Mucosa of stomach (tissue), 1 donor: ENCODE data around the gene HDGF.

Source experiments
- H3K27me3 ChIP-seq: one replicate; pipeline ENCODE4 v1.7.0; 2013; ENCODE audit warnings: mild to moderate bottlenecking, low read length; ENCODE audit not compliant: control insufficient read depth, insufficient read depth
- H3K36me3 ChIP-seq: one replicate; pipeline ENCODE4 v1.7.0; 2013; ENCODE audit warnings: low read length; ENCODE audit not compliant: control insufficient read depth, insufficient read depth
- H3K4me1 ChIP-seq: one replicate; pipeline ENCODE4 v1.7.0; 2013; ENCODE audit warnings: mild to moderate bottlenecking, low read length; ENCODE audit not compliant: control insufficient read depth, insufficient read depth
- H3K4me3 ChIP-seq: one replicate; pipeline ENCODE4 v1.7.0; 2013; ENCODE audit warnings: low read length
- H3K9ac ChIP-seq: one replicate; pipeline ENCODE4 v1.7.0; 2013; ENCODE audit warnings: mild to moderate bottlenecking, low read length, moderate library complexity
- H3K9me3 ChIP-seq: one replicate; pipeline ENCODE4 v1.7.0; 2013; ENCODE audit warnings: mild to moderate bottlenecking, low read length, moderate library complexity; ENCODE audit not compliant: control insufficient read depth
- donor health status: Pancreatic carcinoma.

Gene HDGF

DNA sequence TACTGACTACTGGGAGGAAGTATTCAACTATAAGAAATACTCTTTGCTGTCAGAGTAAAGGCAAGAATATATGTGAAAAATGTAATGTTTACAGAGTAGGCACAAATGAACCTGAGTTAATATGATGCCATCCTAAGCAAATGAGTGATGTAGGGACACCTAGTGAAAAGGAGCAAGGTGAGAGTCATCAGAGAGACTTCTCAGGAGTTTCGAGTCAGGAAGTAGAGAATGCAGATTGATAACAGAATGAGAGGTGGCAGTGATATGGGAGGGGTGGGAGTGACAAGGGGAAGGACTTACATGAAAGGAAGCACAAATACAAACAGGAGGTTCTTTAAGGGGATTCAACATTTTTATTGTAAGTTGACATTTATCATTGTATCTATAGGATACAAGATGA, 26.1 kb upstream of the HDGF start:
- H3K9ac ChIP-seq: no peak overlapping the region
- H3K9me3 ChIP-seq: no peaks in the 10 kb centered on the region
- no peak overlapping the region for H3K4me3 ChIP-seq
- no peaks in the 10 kb centered on the region for H3K27me3 ChIP-seq
- H3K4me1 ChIP-seq: peaks cover 5% of the 10 kb centered on the region
- H3K36me3 ChIP-seq: no peaks in the 10 kb centered on the region

DNA sequence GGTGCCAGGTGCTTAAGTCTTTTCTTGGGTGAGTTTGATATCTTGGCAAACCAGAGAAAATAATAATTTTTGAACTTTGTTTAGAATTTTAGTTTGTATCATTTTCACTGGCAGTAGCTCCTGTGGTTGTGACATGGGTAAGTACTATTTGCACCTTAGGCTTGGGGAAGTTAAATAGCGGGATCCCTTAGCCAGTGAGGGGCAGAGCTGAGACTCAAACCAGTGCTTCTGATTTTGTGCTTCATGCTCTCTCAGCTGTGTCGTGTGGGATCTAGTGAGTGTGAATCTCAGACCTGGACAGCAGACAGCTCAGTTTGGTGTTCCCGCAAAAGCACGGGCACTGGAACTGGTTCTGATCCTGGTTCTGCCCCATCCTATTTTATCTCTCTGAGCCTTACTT, 25.5 kb upstream of the HDGF start:
- H3K9ac ChIP-seq: no peak overlapping the region
- H3K4me1 ChIP-seq: peaks cover 6% of the 10 kb centered on the region

DNA sequence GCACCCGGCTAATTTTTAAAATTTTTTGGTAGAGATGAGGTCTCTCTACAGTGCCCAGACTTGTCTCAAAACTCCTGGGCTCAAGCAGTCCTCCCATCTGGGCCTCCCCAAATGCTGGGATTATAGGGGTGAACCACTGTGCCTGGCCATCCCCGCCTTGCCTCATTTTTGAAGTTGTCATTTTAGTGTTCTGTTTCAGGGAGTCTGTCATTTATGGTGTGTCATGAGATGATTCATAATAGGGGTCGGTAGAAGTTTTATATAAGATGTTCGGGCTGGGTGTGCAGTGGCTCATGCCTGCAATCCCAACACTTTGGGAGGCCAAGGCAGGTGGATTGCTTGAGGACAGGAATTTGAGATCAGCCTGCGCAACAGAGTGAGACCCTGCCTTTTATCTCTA, 24.3 kb upstream of the HDGF start:
- H3K9ac ChIP-seq: no peak overlapping the region
- no peaks in the 10 kb centered on the region for H3K9me3 ChIP-seq
- no peak overlapping the region for H3K4me3 ChIP-seq
- peaks cover 6% of the 10 kb centered on the region for H3K4me1 ChIP-seq
- H3K36me3 ChIP-seq: no peaks in the 10 kb centered on the region
- no peaks in the 10 kb centered on the region for H3K27me3 ChIP-seq

More for the DNA sequence above, 25.5 kb upstream of the HDGF start:
- H3K9me3 ChIP-seq: no peaks in the 10 kb centered on the region
- H3K4me3 ChIP-seq: no peak overlapping the region
- H3K36me3 ChIP-seq: no peaks in the 10 kb centered on the region
- H3K27me3 ChIP-seq: no peaks in the 10 kb centered on the region

- no peaks in the 10 kb centered on the region for H3K9me3 ChIP-seq
- H3K27me3 ChIP-seq: no peaks in the 10 kb centered on the region
- H3K9ac ChIP-seq: no peak overlapping the region
- no peak overlapping the region for H3K4me3 ChIP-seq
- H3K36me3 ChIP-seq: no peaks in the 10 kb centered on the region
- H3K4me1 ChIP-seq: peaks cover 13% of the 10 kb centered on the region
These were observed 22.1 kb upstream of the HDGF start for GRCh38 chr1:156773607-156774006.

GRCh38 chr1:156772728-156773497, 21.4 kb upstream of the HDGF start:
- Histone ChIP-seq H3K4me1 (peaks cover 13% of the 10 kb centered on the region), H3K9ac (no peak overlapping the region)

DNA sequence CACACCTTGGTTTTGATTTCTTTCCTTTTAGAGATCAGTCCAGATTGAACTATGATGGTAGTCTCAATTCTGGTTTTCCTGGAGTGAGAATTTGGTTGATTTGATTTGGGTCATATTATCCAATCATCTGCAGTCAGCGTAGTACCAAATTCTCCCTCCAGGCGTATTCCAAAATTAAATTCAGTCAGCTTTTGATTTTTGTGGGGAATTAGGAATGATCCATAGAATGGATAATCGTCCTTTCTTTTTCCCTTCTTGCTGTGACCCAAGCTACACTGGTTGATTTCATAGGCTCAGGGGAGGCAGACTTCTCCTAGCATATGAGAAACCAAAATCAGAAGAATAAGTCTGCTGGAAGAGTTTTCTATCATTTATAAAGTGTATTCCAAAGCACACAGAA, 20.7 kb upstream of the HDGF start:
- Histone ChIP-seq H3K27me3 (no peaks in the 10 kb centered on the region), H3K4me1 (peaks cover 13% of the 10 kb centered on the region), H3K9ac (no peak overlapping the region), H3K9me3 (no peaks in the 10 kb centered on the region), H3K36me3 (no peaks in the 10 kb centered on the region), H3K4me3 (no peak overlapping the region)

More at GRCh38 chr1:156772728-156773497, 21.4 kb upstream of the HDGF start:
- Histone ChIP-seq H3K4me3 (no peak overlapping the region), H3K27me3 (no peaks in the 10 kb centered on the region), H3K36me3 (no peaks in the 10 kb centered on the region), H3K9me3 (no peaks in the 10 kb centered on the region)

DNA sequence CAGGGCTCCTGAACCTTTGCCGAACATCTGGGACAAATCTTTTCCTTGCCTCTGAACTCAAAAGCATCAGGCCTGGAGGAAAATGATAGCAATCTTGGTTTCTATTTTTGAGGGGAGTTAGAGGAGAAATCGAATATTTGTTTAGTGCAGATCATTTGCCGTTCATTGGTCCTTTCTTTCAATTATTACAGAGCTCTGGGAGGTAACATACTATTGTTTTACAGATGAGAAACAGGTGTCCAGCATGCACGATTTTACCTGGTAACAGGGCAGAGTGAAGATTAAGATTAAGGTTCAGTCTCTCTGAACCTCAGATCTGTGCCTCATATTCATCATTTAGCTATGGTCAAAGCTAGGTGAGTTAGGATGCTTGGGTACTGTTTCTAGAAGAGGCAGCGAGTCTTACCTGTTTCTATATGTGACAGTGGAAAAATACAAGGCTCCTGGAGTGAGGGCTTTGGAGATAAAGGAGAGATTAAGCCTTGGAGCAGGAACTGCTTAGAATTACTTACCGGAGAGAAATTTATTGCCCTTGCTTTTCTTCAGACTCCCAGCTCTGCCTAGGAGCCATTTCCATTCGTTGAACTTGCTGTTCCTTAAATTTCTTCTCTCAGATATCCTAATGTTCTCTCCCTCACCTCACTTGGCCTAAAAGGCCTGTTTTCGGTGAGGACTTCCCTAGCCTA, 17.3 kb upstream of the HDGF start:
- H3K9me3 ChIP-seq: no peaks in the 10 kb centered on the region
- H3K4me1 ChIP-seq: peaks cover 20% of the 10 kb centered on the region
- H3K27me3 ChIP-seq: no peaks in the 10 kb centered on the region
- peak overlapping the region; percentile 96 for H3K4me3 ChIP-seq
- H3K36me3 ChIP-seq: no peaks in the 10 kb centered on the region
- H3K9ac ChIP-seq: peak overlapping the region; percentile 98

- no peaks in the 10 kb centered on the region for H3K27me3 ChIP-seq
- peak overlapping the region; percentile 96 for H3K4me3 ChIP-seq
- H3K36me3 ChIP-seq: no peaks in the 10 kb centered on the region
- peaks cover 20% of the 10 kb centered on the region for H3K4me1 ChIP-seq
- no peaks in the 10 kb centered on the region for H3K9me3 ChIP-seq
- peak overlapping the region; percentile 98 for H3K9ac ChIP-seq
These were observed 16.6 kb upstream of the HDGF start for GRCh38 chr1:156767879-156768604.

DNA sequence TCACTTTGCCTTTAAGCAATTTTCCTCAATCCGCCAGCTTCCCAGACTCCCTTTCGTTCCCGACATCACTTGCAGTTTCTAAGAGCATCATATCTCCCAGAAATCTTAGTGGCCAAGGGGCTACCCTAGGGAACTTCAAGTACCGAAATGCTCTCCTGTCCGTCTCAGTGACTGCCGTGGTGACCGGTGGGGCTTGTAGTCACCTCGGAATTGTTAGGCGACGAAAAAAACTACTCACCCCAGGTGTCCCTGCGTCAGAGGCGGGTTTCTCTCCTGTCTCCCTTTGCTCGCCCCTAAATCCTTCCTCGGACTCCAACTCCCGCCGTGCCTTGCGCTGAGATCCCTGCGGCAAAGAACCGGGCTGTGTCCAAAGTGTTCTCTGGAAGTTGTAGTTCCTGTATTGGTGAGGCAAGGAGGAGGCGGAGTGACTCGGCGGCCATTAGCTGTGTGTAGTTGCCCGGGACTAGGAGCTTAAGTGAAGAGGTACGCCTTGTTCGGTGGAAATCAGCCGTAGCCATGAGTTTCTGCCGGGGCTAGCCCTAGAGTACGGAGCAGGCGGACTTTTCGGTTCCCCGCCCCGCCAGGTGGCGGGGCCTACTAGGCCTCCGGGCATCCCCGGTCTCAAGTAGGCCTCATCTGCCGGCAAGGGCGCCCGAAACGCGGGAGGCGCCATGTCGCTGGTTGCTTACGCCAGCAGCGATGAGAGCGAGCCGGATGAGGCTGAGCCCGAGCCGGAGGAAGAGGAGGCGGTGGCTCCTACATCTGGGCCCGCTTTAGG, 15.8 kb upstream of the HDGF start, which contains the start of gene PRCC:
Gene PRCC (plus strand): TSS at position 435 of the 778 bp plus-strand sequence. CDS start 237 bp downstream, at position 672.
- no peaks in the 10 kb centered on the region for H3K9me3 ChIP-seq
- peaks cover 13% of the 10 kb centered on the region for H3K4me1 ChIP-seq
- no peaks in the 10 kb centered on the region for H3K36me3 ChIP-seq
- H3K9ac ChIP-seq: peak within 1 kb of the TSS; percentile 98
- no peaks in the 10 kb centered on the region for H3K27me3 ChIP-seq
- H3K4me3 ChIP-seq: peak within 1 kb of the TSS; percentile 96

DNA sequence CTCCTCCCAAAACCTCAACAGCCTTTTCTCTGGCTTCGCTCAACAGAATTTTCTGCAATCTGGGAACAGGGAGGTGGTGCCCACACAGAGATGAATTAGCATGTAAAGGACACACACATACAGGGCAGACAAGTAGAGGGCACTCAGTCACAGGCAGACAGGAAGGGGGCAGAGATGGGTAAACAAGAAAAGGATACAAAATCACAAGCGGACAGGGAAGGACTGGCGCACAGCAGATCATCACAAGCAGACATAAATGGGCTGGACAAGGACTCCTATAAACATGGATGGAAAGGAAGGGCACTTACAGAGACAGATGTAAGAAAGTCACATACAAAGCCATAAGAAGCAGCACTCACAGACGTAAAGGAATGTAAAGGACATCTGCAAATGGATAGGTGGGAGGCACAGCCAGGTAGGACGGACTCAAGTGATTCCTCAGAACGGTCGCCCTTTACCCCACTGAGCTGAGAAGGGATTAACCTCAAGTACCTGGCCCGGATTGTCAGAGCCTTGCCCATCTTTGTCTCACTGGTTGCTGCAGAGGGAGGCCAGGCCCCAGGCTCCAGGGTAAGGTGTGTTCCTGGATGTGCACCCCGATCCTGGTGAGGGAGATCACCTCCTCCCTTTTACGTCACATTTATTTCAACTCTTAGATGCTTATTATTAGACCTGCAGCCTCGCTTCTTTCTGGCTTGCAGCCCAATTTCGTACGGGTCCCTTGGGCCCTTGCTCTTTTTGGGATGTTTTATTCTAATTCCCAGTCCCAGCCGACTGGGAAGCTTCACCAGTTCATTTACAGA, 15.0 kb upstream of the HDGF start:
- H3K36me3 ChIP-seq: no peaks in the 10 kb centered on the region
- H3K4me3 ChIP-seq: peak overlapping the region; percentile 70
- H3K4me1 ChIP-seq: peaks cover 13% of the 10 kb centered on the region

GRCh38 chr1:156765666-156766065, 14.2 kb upstream of the HDGF start:
- peaks cover 13% of the 10 kb centered on the region for H3K4me1 ChIP-seq
- peak overlapping the region; percentile 70 for H3K4me3 ChIP-seq
- H3K27me3 ChIP-seq: no peaks in the 10 kb centered on the region
- H3K9me3 ChIP-seq: no peaks in the 10 kb centered on the region
- H3K9ac ChIP-seq: no peak overlapping the region
- H3K36me3 ChIP-seq: no peaks in the 10 kb centered on the region

More for the DNA sequence above, 15.0 kb upstream of the HDGF start:
- Histone ChIP-seq H3K27me3 (no peaks in the 10 kb centered on the region), H3K9me3 (no peaks in the 10 kb centered on the region), H3K9ac (peak overlapping the region; percentile 74)
